ACC112 (cell line): ENCODE measurements around the gene KCNB1.

ENCODE experiments used
- H2AFZ ChIP-seq: fragments of 200-600 bp; sonication (generic); one replicate; pipeline ENCODE4 v1.6.0; 2017; ENCODE audit warnings: antibody characterized with exemption, low read length; ENCODE audit not compliant: unreplicated experiment
- H3K27ac ChIP-seq: fragments of 200-600 bp; sonication (generic); 2 replicates; pipeline ENCODE4 v1.5.1; 2014; ENCODE audit warnings: low read depth, mild to moderate bottlenecking, antibody characterized with exemption, low read length, moderate library complexity
- H3K27me3 ChIP-seq: fragments of 200-600 bp; sonication (generic); 2 replicates; pipeline ENCODE4 v1.6.1; 2014; ENCODE audit warnings: mild to moderate bottlenecking, antibody characterized with exemption, low read length, moderate library complexity, mixed read lengths; ENCODE audit not compliant: insufficient read depth
- H3K36me3 ChIP-seq: fragments of 200-600 bp; sonication (generic); 2 replicates; pipeline ENCODE4 v1.6.1; 2016; ENCODE audit warnings: mild to moderate bottlenecking, antibody characterized with exemption, low read length, moderate library complexity, mixed read lengths; ENCODE audit not compliant: insufficient read depth
- H3K4me1 ChIP-seq: fragments of 200-600 bp; sonication (generic); one replicate; pipeline ENCODE4 v1.6.1; 2016; ENCODE audit warnings: low read length, mixed read lengths; ENCODE audit not compliant: insufficient read depth, unreplicated experiment, control insufficient read depth
- H3K4me3 ChIP-seq: fragments of 200-600 bp; sonication (generic); 2 replicates; pipeline ENCODE4 v1.5.1; 2014; ENCODE audit warnings: mild to moderate bottlenecking, low read depth, low read length
- H3K79me2 ChIP-seq: fragments of 200-600 bp; sonication (generic); one replicate; pipeline ENCODE4 v1.6.0; 2016; ENCODE audit warnings: low read length; ENCODE audit not compliant: control insufficient read depth, unreplicated experiment, insufficient read depth

KCNB1 gene

GRCh38 chr20:49400904-49401303, 81.6 kb downstream of the KCNB1 start:
- Histone ChIP-seq H3K36me3 (no peaks in the 10 kb centered on the region), H3K27me3 (peaks cover 4% of the 10 kb centered on the region; the same call in 1 of the 2 replicates), H3K27ac (no peak overlapping the region), H3K4me1 (peaks cover 8% of the 10 kb centered on the region), H3K4me3 (no peak overlapping the region), H3K79me2 (no peaks in the 10 kb centered on the region), H2AFZ (no peak overlapping the region)

- H3K27ac ChIP-seq: no peak overlapping the region
- H2AFZ ChIP-seq: no peak overlapping the region
- H3K79me2 ChIP-seq: no peaks in the 10 kb centered on the region
- peaks cover 8% of the 10 kb centered on the region for H3K4me1 ChIP-seq
- no peaks in the 10 kb centered on the region for H3K36me3 ChIP-seq
- no peak overlapping the region for H3K4me3 ChIP-seq
- H3K27me3 ChIP-seq: peaks cover 6% of the 10 kb centered on the region; the same call in 1 of the 2 replicates
These were observed 82.1 kb downstream of the KCNB1 start for GRCh38 chr20:49400410-49400809.

GRCh38 chr20:49399329-49399728, 83.1 kb downstream of the KCNB1 start:
- Histone ChIP-seq H3K27me3 (peaks cover 13% of the 10 kb centered on the region), H3K36me3 (no peaks in the 10 kb centered on the region), H2AFZ (no peak overlapping the region), H3K79me2 (no peaks in the 10 kb centered on the region), H3K4me3 (no peak overlapping the region), H3K27ac (no peak overlapping the region), H3K4me1 (peaks cover 8% of the 10 kb centered on the region)

- peaks cover 20% of the 10 kb centered on the region for H3K27me3 ChIP-seq
- H2AFZ ChIP-seq: no peak overlapping the region
- H3K4me1 ChIP-seq: peaks cover 8% of the 10 kb centered on the region
- no peak overlapping the region for H3K4me3 ChIP-seq
- H3K36me3 ChIP-seq: no peaks in the 10 kb centered on the region
- H3K79me2 ChIP-seq: no peaks in the 10 kb centered on the region
- H3K27ac ChIP-seq: no peak overlapping the region
These were observed 83.9 kb downstream of the KCNB1 start for GRCh38 chr20:49398401-49399144.

GRCh38 chr20:49397525-49397924, 84.9 kb downstream of the KCNB1 start:
- H3K27ac ChIP-seq: no peak overlapping the region
- no peaks in the 10 kb centered on the region for H3K79me2 ChIP-seq
- no peak overlapping the region for H3K4me3 ChIP-seq
- H3K4me1 ChIP-seq: peaks cover 8% of the 10 kb centered on the region
- peaks cover 31% of the 10 kb centered on the region for H3K27me3 ChIP-seq
- no peak overlapping the region for H2AFZ ChIP-seq
- no peaks in the 10 kb centered on the region for H3K36me3 ChIP-seq

- H2AFZ ChIP-seq: no peak overlapping the region
- no peaks in the 10 kb centered on the region for H3K36me3 ChIP-seq
- peaks cover 42% of the 10 kb centered on the region for H3K27me3 ChIP-seq
- H3K4me1 ChIP-seq: peaks cover 8% of the 10 kb centered on the region
- no peaks in the 10 kb centered on the region for H3K79me2 ChIP-seq
- H3K27ac ChIP-seq: no peak overlapping the region
- H3K4me3 ChIP-seq: no peak overlapping the region
These were observed 86.2 kb downstream of the KCNB1 start for GRCh38 chr20:49396230-49396629.

GRCh38 chr20:49395659-49396058, 86.8 kb downstream of the KCNB1 start:
- H3K79me2 ChIP-seq: no peaks in the 10 kb centered on the region
- H3K36me3 ChIP-seq: no peaks in the 10 kb centered on the region
- H3K27me3 ChIP-seq: peaks cover 45% of the 10 kb centered on the region
- H2AFZ ChIP-seq: no peak overlapping the region
- H3K27ac ChIP-seq: no peak overlapping the region
- H3K4me1 ChIP-seq: peaks cover 8% of the 10 kb centered on the region
- no peak overlapping the region for H3K4me3 ChIP-seq

- H3K36me3 ChIP-seq: no peaks in the 10 kb centered on the region
These were observed 87.3 kb downstream of the KCNB1 start for GRCh38 chr20:49395183-49395582.

GRCh38 chr20:49394757-49395156, 87.7 kb downstream of the KCNB1 start:
- H3K36me3 ChIP-seq: no peaks in the 10 kb centered on the region
- peaks cover 8% of the 10 kb centered on the region for H3K4me1 ChIP-seq
- H2AFZ ChIP-seq: no peak overlapping the region
- no peak overlapping the region for H3K27ac ChIP-seq
- peaks cover 52% of the 10 kb centered on the region for H3K27me3 ChIP-seq
- H3K4me3 ChIP-seq: no peak overlapping the region
- no peaks in the 10 kb centered on the region for H3K79me2 ChIP-seq

More at GRCh38 chr20:49395183-49395582, 87.3 kb downstream of the KCNB1 start:
- no peak overlapping the region for H3K4me3 ChIP-seq
- no peaks in the 10 kb centered on the region for H3K79me2 ChIP-seq
- H3K4me1 ChIP-seq: peaks cover 8% of the 10 kb centered on the region
- peaks cover 48% of the 10 kb centered on the region for H3K27me3 ChIP-seq
- H3K27ac ChIP-seq: no peak overlapping the region
- H2AFZ ChIP-seq: no peak overlapping the region

- Histone ChIP-seq H3K27ac (no peak overlapping the region), H3K4me3 (no peak overlapping the region), H3K36me3 (no peaks in the 10 kb centered on the region), H2AFZ (no peak overlapping the region), H3K27me3 (peaks cover 53% of the 10 kb centered on the region), H3K79me2 (no peaks in the 10 kb centered on the region), H3K4me1 (peaks cover 8% of the 10 kb centered on the region)
These were observed 88.2 kb downstream of the KCNB1 start for GRCh38 chr20:49394264-49394663.

- H3K27me3 ChIP-seq: peaks cover 53% of the 10 kb centered on the region
- H3K4me3 ChIP-seq: no peak overlapping the region
- no peak overlapping the region for H3K27ac ChIP-seq
- H3K4me1 ChIP-seq: peaks cover 8% of the 10 kb centered on the region
- H3K36me3 ChIP-seq: no peaks in the 10 kb centered on the region
- H3K79me2 ChIP-seq: no peaks in the 10 kb centered on the region
- H2AFZ ChIP-seq: no peak overlapping the region
These were observed 88.7 kb downstream of the KCNB1 start for GRCh38 chr20:49393803-49394202.
